HepG2 (cell line): ENCODE results near the gene EBF4. TPM values are rescaled to one million over a fixed set of nuclear protein-coding genes. Genes with fewer than 3 reads are reported as not detected.

ENCODE experiments used
- ARHGAP35 ChIP-seq: sonication (generic); formaldehyde crosslinking; IDR thresholded peaks from 2 replicates; pipeline ENCODE4 v1.9.0; 2022; ENCODE audit warnings: mild to moderate bottlenecking, inconsistent platforms, moderate library complexity, missing genetic modification reagents, borderline replicate concordance
- ATF6 ChIP-seq: sonication (generic); formaldehyde crosslinking; conservative IDR thresholded peaks from 2 replicates; pipeline ENCODE4 v1.4.0; 2020; ENCODE audit warnings: missing genetic modification reagents
- BRD4 ChIP-seq: sonication (generic); formaldehyde crosslinking; IDR thresholded peaks from 2 replicates; pipeline ENCODE4 v1.4.0; 2020; ENCODE audit warnings: missing genetic modification reagents
- CEBPB ChIP-seq: IDR thresholded peaks from 2 replicates; pipeline ENCODE4 v1.6.1; 2011; ENCODE audit warnings: low read depth, low read length, improper control_type of control experiment, borderline replicate concordance
- CEBPZ ChIP-seq: IDR thresholded peaks from 2 replicates; pipeline ENCODE4 v1.6.1; 2012; ENCODE audit warnings: low read length, improper control_type of control experiment
- HOXA3 ChIP-seq: sonication (generic); formaldehyde crosslinking; IDR thresholded peaks from 2 replicates; pipeline ENCODE4 v1.5.0; 2020; ENCODE audit warnings: missing genetic modification reagents
- HOXD1 ChIP-seq: sonication (generic); formaldehyde crosslinking; IDR thresholded peaks from 2 replicates; pipeline ENCODE4 v1.5.0; 2020; ENCODE audit warnings: missing genetic modification reagents
- KDM5A ChIP-seq: fragments of 200-600 bp; sonication (generic); IDR thresholded peaks from 2 replicates; pipeline ENCODE4 v1.7.0; 2018; ENCODE audit warnings: antibody characterized with exemption, mild to moderate bottlenecking, low read length, borderline replicate concordance
- MAF1 ChIP-seq: sonication (generic); formaldehyde crosslinking; IDR thresholded peaks from 2 replicates; pipeline ENCODE4 v1.5.0; 2020; ENCODE audit warnings: missing genetic modification reagents, borderline replicate concordance
- SRSF4 ChIP-seq: fragments of 200-400 bp; formaldehyde crosslinking; IDR thresholded peaks from one replicate; pipeline ENCODE4 v1.6.1; 2018; ENCODE audit warnings: mild to moderate bottlenecking, low read depth, low read length, moderate library complexity; ENCODE audit not compliant: poor library complexity, severe bottlenecking
- TRIM22 ChIP-seq: fragments of 450-650 bp; IDR thresholded peaks from 2 replicates; pipeline ENCODE4 v1.6.1; 2017
- ZMYM4 ChIP-seq: sonication (generic); formaldehyde crosslinking; IDR thresholded peaks from 2 replicates; pipeline ENCODE4 v1.8.1; 2023; ENCODE audit warnings: mild to moderate bottlenecking, missing genetic modification reagents
- ZNF264 ChIP-seq: sonication (generic); formaldehyde crosslinking; IDR thresholded peaks from 2 replicates; pipeline ENCODE4 v1.4.0; 2020; ENCODE audit warnings: missing genetic modification reagents
- ZNF337 ChIP-seq: sonication (generic); formaldehyde crosslinking; IDR thresholded peaks from 2 replicates; pipeline ENCODE4 v1.5.1; 2020; ENCODE audit warnings: missing genetic modification reagents, low read depth, mild to moderate bottlenecking, borderline replicate concordance
- ZNF362 ChIP-seq: sonication (generic); formaldehyde crosslinking; IDR thresholded peaks from 2 replicates; pipeline ENCODE4 v1.4.0; 2020; ENCODE audit warnings: missing genetic modification reagents, mild to moderate bottlenecking, borderline replicate concordance
- ZNF709 ChIP-seq: sonication (generic); formaldehyde crosslinking; IDR thresholded peaks from 2 replicates; pipeline ENCODE4 v1.5.0; 2020; ENCODE audit warnings: mild to moderate bottlenecking, missing genetic modification reagents
- ZSCAN29 ChIP-seq: sonication (generic); formaldehyde crosslinking; conservative IDR thresholded peaks from 2 replicates; pipeline ENCODE4 v1.4.0; 2020; ENCODE audit warnings: mild to moderate bottlenecking, missing genetic modification reagents
- polyA plus RNA-seq, 8 experiments: library from polyadenylated mRNA; depleted of rRNA in 3 of 8; stranded (reverse) in 7 of 8; unstranded in 1 of 8; fragments of >200 nt; fragmentation: Illumina TruSeq in 4 of 8; extraction: Trizol in 4 of 8; gene quantifications; 2 replicates each; pipeline versions ENCODE4 v1.2.1 to v1.2.3, GENCODE V29; 2011 to 2016; ENCODE audit warnings: low read depth in 4 of 8, missing spikeins in 1 of 8, mixed read lengths in 1 of 8; ENCODE audit not compliant: insufficient read depth in 1 of 8
- total RNA-seq, 5 experiments: library from RNA; depleted of rRNA; stranded (reverse); fragments of >200 nt; fragmentation: Illumina TruSeq; extraction: Trizol; gene quantifications; 2 replicates each; pipeline ENCODE4 v1.2.3, GENCODE V29; 2016; ENCODE audit warnings: low read depth in 1 of 5
- TF ChIP-seq, protein P1 (sequence below): IDR thresholded peaks from 2 replicates; pipeline ENCODE4 v1.6.1; 2016; ENCODE audit warnings: low read depth, borderline replicate concordance

Gene EBF4
- total and polyA plus RNA-seq, 2 of the 13 experiments (the other 11 are each of a cell fraction or from before 2014, with no cell fraction given): 0.84 to 2.2 TPM

- TF ChIP-seq, protein P1, sequence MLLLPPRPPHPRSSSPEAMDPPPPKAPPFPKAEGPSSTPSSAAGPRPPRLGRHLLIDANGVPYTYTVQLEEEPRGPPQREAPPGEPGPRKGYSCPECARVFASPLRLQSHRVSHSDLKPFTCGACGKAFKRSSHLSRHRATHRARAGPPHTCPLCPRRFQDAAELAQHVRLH (CRISPR knock-in tag): peak; percentile 98
- TF ChIP-seq CEBPZ: no peak
- peak; percentile 91 for TF ChIP-seq ZNF709
- TF ChIP-seq ZNF337 (CRISPR knock-in tag): peak; percentile 77; the same call in 1 of the 2 replicates
- peak; percentile 79; the same call in 1 of the 2 replicates for TF ChIP-seq ZSCAN29 (CRISPR knock-in tag)
- no peak for TF ChIP-seq TRIM22
- TF ChIP-seq ARHGAP35 (CRISPR knock-in tag): no peak; the same call in none of the 2 replicates
- no peak for TF ChIP-seq CEBPB
- TF ChIP-seq SRSF4: no peak
- peak; percentile 96 for TF ChIP-seq BRD4 (CRISPR knock-in tag)
- peak; percentile 78 for TF ChIP-seq HOXD1
- TF ChIP-seq KDM5A: peak; percentile 100
- TF ChIP-seq MAF1 (CRISPR knock-in tag): no peak
- TF ChIP-seq ZMYM4 (CRISPR knock-in tag): peak; percentile 95
- TF ChIP-seq ATF6 (CRISPR knock-in tag): 0 out of 2 replicates have a peak, but pooled peaks have one; percentile 52
- peak; percentile 100 for TF ChIP-seq HOXA3 (CRISPR knock-in tag)
- peak; percentile 95 for TF ChIP-seq ZNF264
- TF ChIP-seq ZNF362: no peak; the same call in 1 of the 2 replicates
These were observed 28.5 kb upstream of the EBF4 start, which contains the start of gene IDH3B (continued) for GRCh38 chr20:2663887-2664719.
